Memory B cell (primary cell): ENCODE data around the gene TCP10L.
"Not testable (repeated sequence)": the region's sequence is repeated elsewhere in the genome, so short reads cannot be mapped to it uniquely, and the experiment has no call there.

Source experiments
- ATAC-seq: fragments of 150-1000 bp; cut with Tn5 transposase; 2 replicates; pipeline ENCODE4 v1.10.0; 2021; ENCODE audit warnings: low read depth, mild to moderate bottlenecking, moderate library complexity
- DNase-seq, 2 donors: peaks; one replicate each; pipeline ENCODE4 v3.0.0; 2022; ENCODE audit warnings: low spot score in 2 of 2
- H3K27ac Mint-ChIP-seq: one replicate; pipeline ENCODE4 v1.8.0; 2022; ENCODE audit warnings: mild to moderate bottlenecking, moderate library complexity, mixed read lengths
- H3K27me3 Mint-ChIP-seq: one replicate; pipeline ENCODE4 v1.8.0; 2022; ENCODE audit warnings: mixed read lengths
- H3K36me3 Mint-ChIP-seq: one replicate; pipeline ENCODE4 v1.8.0; 2022; ENCODE audit warnings: mild to moderate bottlenecking, mixed read lengths
- H3K4me1 Mint-ChIP-seq: one replicate; pipeline ENCODE4 v1.8.0; 2022; ENCODE audit warnings: mixed read lengths
- H3K4me3 Mint-ChIP-seq: one replicate; pipeline ENCODE4 v1.8.0; 2022; ENCODE audit warnings: mild to moderate bottlenecking, moderate library complexity, mixed read lengths
- H3K9me3 Mint-ChIP-seq: one replicate; pipeline ENCODE4 v1.8.0; 2022; ENCODE audit warnings: mixed read lengths

TCP10L gene

DNA sequence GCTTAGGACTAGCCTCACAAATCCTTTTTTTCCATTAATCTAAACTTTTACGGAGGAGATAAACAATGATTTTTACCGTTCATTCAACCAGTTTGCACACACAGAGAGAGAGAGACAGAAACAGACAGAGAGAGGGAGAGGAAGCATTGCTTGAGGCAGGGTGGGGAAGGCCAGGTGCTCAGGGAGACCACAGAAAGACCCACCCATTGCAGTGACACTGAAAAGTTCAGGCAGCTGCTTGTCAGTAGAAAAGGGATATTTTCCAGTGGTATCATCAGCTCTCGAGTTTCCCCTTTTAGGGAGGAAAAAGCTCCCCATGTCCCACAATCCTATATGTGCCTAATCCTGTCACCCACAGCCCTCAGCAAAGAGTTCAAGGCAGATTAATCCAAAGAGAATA lies 27.2 kb downstream of the TCP10L start:
- Mint-ChIP-seq H3K27ac (no peak overlapping the region), H3K4me3 (no peak overlapping the region), H3K36me3 (no peaks in the 10 kb centered on the region), H3K4me1 (no peaks in the 10 kb centered on the region), H3K27me3 (peaks cover 3% of the 10 kb centered on the region), H3K9me3 (no peaks in the 10 kb centered on the region)
- no peak for ATAC-seq
- no peak for DNase-seq

GRCh38 chr21:32554832-32555638 lies 30.3 kb downstream of the TCP10L start:
- no peak overlapping the region for H3K4me3 Mint-ChIP-seq
- H3K27ac Mint-ChIP-seq = no peak overlapping the region
- no peaks in the 10 kb centered on the region for H3K9me3 Mint-ChIP-seq
- H3K36me3 Mint-ChIP-seq = no peaks in the 10 kb centered on the region
- no peak for DNase-seq
- H3K27me3 Mint-ChIP-seq = peaks cover 5% of the 10 kb centered on the region
- no peaks in the 10 kb centered on the region for H3K4me1 Mint-ChIP-seq
- ATAC-seq = no peak

DNA sequence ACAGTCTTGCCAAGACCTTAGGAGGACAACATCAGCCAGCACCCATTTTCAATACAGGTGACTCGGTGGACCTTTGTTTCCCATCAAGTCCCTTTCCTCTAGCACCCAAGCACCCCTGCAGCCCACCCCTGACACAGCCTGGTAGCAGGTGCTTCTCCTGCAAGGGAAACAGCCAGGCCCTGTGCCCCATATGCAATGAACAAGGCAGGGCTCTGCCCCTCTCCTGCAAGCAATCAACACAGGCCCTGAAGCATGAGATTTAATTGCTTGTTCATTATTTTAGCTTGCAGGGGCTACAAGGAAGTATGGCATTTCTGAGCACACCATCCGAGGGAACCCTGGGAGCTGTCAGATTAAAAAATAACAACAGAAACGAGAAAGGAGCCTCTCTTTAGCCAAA lies 35.4 kb downstream of the TCP10L start:
- ATAC-seq (no peak), DNase-seq (no peak)
- no peak overlapping the region for H3K4me3 Mint-ChIP-seq
- H3K27ac Mint-ChIP-seq = no peak overlapping the region
- no peaks in the 10 kb centered on the region for H3K36me3 Mint-ChIP-seq
- H3K27me3 Mint-ChIP-seq = peaks cover 12% of the 10 kb centered on the region
- H3K4me1 Mint-ChIP-seq = no peaks in the 10 kb centered on the region
- H3K9me3 Mint-ChIP-seq = no peaks in the 10 kb centered on the region

DNA sequence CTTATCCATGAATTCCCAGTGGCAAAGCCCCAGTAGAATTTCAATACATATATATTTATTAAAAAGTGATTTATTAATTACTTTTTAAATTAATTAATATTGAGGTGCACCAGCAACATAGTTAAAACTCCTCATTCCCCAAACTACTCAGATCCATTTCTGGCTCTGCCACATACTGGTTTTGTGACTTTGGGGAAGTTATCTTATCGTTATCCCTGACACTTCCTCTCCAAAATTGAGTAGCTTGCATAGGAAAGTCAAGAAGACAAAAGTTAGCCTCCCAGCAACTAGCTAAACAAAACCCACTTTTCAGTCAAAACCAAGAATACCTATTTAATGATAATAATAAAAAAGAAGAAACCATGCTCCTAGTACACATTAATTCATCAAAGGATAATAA lies 35.9 kb downstream of the TCP10L start:
- H3K4me3 Mint-ChIP-seq = no peak overlapping the region
- H3K4me1 Mint-ChIP-seq = no peaks in the 10 kb centered on the region
- ATAC-seq = no peak
- H3K36me3 Mint-ChIP-seq = no peaks in the 10 kb centered on the region
- no peaks in the 10 kb centered on the region for H3K9me3 Mint-ChIP-seq
- H3K27ac Mint-ChIP-seq = no peak overlapping the region
- peaks cover 12% of the 10 kb centered on the region for H3K27me3 Mint-ChIP-seq
- no peak for DNase-seq

DNA sequence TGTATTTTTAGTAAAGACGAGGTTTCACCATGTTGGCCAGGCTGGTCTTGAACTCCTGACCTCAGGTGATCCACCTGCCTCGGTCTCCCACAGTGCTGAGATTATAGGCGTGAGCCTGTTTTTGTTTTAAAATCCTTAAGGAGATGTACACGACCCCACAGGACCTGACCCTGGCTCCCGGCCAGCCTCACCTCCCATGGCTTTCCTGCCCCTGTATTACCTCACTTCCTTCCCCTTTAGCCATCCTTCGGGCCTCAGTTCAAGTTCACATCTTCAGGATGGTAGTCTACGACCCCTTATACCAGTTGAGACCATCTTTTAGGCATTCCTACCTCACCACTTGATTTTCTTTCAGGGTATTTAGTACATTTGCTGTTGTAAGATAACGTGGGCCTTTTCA lies 36.3 kb downstream of the TCP10L start:
- Mint-ChIP-seq H3K36me3 (no peaks in the 10 kb centered on the region), H3K27me3 (peaks cover 12% of the 10 kb centered on the region), H3K9me3 (no peaks in the 10 kb centered on the region), H3K4me1 (no peaks in the 10 kb centered on the region), H3K27ac (no peak overlapping the region), H3K4me3 (no peak overlapping the region)
- ATAC-seq (no peak), DNase-seq (no peak)

DNA sequence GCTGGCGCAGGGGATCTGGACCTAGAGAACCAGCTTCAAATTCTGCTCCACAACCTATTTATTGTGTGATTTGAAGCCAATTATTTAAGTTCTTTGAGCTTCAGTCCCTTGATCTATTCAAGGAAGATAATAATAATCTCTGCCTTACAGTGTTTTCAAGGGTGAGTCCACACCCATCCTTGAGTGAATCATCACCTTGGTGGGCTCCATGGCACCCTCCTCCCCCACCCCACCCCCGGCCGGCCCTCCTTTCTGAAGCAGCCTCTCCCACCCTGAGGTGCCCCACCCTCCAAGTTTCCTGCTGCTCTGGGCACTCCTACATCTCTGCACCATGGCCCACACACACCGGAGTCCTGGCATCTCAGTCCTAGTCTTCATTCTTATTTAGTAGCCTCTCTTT lies 38.3 kb downstream of the TCP10L start:
- H3K27ac Mint-ChIP-seq = no peak overlapping the region
- H3K9me3 Mint-ChIP-seq = no peaks in the 10 kb centered on the region
- H3K27me3 Mint-ChIP-seq = peaks cover 12% of the 10 kb centered on the region
- H3K36me3 Mint-ChIP-seq = no peaks in the 10 kb centered on the region
- DNase-seq (no peak), ATAC-seq (no peak)
- H3K4me1 Mint-ChIP-seq = no peaks in the 10 kb centered on the region
- no peak overlapping the region for H3K4me3 Mint-ChIP-seq

DNA sequence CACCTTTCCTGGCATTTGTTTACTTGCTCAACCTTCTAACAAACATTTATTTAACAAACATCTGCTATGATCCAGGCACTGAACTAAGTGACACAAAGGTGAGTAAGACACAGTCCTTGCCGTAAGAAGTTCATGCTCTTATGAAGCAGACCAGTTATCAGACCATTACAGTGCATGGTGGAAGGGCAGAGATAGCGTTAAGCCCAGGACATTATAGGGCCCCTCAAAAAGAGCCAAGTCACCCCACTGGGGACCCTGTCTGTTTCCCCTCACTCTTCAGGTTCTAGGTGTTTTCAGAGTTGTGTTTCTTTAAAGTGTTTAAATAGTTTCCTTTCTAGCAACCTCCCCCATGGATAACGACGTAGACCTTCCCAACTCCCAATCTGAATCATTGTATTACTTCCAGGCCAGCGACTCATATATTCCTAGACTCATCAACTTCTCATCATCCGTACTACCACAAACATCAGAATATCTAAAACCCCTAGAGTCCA lies 39.3 kb downstream of the TCP10L start:
- no peak overlapping the region for H3K27ac Mint-ChIP-seq

GRCh38 chr21:32544697-32545096 lies 40.6 kb downstream of the TCP10L start:
- H3K4me1 Mint-ChIP-seq = no peaks in the 10 kb centered on the region
- peaks cover 10% of the 10 kb centered on the region for H3K27me3 Mint-ChIP-seq
- H3K9me3 Mint-ChIP-seq = no peaks in the 10 kb centered on the region
- DNase-seq (no peak), ATAC-seq (no peak)
- no peak overlapping the region for H3K4me3 Mint-ChIP-seq
- no peak overlapping the region for H3K27ac Mint-ChIP-seq
- no peaks in the 10 kb centered on the region for H3K36me3 Mint-ChIP-seq

More for the DNA sequence above, 39.3 kb downstream of the TCP10L start:
- Mint-ChIP-seq H3K36me3 (no peaks in the 10 kb centered on the region), H3K27me3 (peaks cover 10% of the 10 kb centered on the region), H3K4me3 (no peak overlapping the region), H3K4me1 (no peaks in the 10 kb centered on the region), H3K9me3 (no peaks in the 10 kb centered on the region)
- DNase-seq = no peak
- ATAC-seq = no peak

- Mint-ChIP-seq H3K27me3 (peaks cover 8% of the 10 kb centered on the region), H3K36me3 (no peaks in the 10 kb centered on the region), H3K9me3 (no peaks in the 10 kb centered on the region), H3K4me1 (no peaks in the 10 kb centered on the region), H3K4me3 (no peak overlapping the region), H3K27ac (no peak overlapping the region)
- DNase-seq = no peak
- no peak for ATAC-seq
Observed at GRCh38 chr21:32543975-32544374, 41.3 kb downstream of the TCP10L start.

DNA sequence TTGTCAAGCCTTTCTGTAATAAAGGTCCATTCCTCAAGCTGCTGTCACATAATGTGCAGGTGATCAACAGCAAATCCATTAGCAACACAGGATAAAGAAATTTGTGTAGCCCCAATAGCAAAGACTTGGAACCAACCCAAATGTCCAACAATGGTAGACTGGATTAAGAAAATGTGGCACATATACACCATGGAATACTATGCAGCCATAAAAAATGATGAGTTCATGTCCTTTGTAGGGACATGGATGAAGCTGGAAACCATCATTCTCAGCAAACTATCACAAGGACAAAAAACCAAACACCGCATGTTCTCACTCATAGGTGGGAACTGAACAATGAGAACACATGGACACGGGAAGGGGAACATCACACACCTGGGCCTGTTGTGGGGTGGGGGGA lies 42.3 kb downstream of the TCP10L start:
- H3K4me1 Mint-ChIP-seq, ATAC-seq, DNase-seq, H3K9me3 Mint-ChIP-seq, H3K27ac Mint-ChIP-seq, H3K4me3 Mint-ChIP-seq, H3K36me3 Mint-ChIP-seq: not testable (repeated sequence)
- H3K27me3 Mint-ChIP-seq = peaks cover 11% of the 10 kb centered on the region

DNA sequence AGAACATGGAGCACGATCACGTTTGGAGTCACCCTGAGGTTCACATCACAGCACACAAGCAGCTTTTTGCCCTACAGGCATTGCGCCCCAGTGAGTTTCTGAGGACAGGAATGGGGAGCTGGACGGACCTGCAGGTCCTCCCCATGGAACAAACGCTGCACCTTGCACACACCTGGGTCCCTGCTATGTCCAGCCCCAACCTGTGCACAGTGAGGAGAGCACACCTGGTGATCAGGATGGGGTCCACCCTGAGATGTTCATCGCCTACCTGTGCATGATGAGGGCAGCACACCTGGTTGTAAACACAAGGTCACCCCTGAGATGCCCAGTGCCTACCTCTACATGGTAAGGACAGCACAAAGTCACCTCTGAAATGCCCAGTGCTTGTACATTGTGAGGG lies 45.9 kb downstream of the TCP10L start:
- Mint-ChIP-seq H3K36me3 (peaks cover 2% of the 10 kb centered on the region), H3K27ac (no peak overlapping the region), H3K27me3 (peaks cover 16% of the 10 kb centered on the region), H3K4me3 (no peak overlapping the region), H3K4me1 (peaks cover 2% of the 10 kb centered on the region), H3K9me3 (no peaks in the 10 kb centered on the region)
- DNase-seq (no peak), ATAC-seq (no peak)

DNA sequence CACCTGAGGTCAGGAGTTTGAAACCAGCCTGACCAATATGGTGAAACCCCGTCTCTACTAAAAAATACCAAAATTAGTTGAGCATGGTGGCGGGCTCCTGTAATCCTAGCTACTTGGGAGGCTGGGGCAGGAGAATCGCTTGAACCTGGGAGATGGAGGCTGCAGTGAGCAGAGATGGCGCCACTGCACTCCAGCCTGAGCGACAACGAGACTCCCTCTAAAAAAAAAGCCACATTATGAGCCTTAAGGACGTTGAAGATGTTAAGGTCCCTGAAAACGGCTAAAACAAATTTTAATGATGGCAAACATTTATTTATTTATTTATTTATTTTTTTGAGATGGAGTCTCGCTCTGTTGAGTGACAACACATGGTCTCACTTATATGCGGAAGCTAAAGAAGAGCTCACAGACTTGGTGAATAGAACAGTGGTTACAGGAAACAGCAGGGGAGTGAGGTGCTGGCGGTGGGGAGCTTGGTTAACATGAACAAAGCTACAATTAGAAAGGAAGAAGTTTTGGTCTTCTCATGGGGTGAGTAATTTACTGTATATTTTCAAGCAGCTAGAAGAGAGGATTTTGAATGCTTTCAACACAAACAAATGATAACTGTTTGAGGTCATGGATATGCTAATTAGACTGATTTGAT lies 47.1 kb downstream of the TCP10L start:
- Mint-ChIP-seq H3K27ac (no peak overlapping the region), H3K27me3 (peaks cover 17% of the 10 kb centered on the region), H3K36me3 (peaks cover 2% of the 10 kb centered on the region), H3K9me3 (peaks cover under 1% of the 10 kb centered on the region), H3K4me1 (peaks cover 2% of the 10 kb centered on the region), H3K4me3 (no peak overlapping the region)
- DNase-seq (no peak), ATAC-seq (no peak)

DNA sequence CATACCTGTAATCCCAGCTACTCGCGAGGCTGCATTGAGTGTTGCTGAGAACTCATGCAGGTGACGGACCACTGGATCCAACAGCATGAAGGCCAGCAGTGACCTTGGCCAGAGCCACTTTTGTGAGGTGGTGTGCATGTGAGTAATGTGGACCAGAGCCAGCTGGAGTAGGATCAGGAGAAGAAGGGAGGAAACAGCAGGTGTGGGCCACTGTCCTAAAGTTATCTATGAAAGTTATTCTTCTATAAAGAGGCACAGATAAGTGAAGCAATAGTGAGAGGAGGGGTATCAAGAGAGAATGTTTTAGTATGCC lies 47.8 kb downstream of the TCP10L start:
- H3K36me3 Mint-ChIP-seq = peaks cover 2% of the 10 kb centered on the region
- peaks cover 2% of the 10 kb centered on the region for H3K4me1 Mint-ChIP-seq
- no peak overlapping the region for H3K4me3 Mint-ChIP-seq
- no peak overlapping the region for H3K27ac Mint-ChIP-seq
- DNase-seq = no peak
- no peak for ATAC-seq
- H3K27me3 Mint-ChIP-seq = peaks cover 21% of the 10 kb centered on the region
- peaks cover 4% of the 10 kb centered on the region for H3K9me3 Mint-ChIP-seq

DNA sequence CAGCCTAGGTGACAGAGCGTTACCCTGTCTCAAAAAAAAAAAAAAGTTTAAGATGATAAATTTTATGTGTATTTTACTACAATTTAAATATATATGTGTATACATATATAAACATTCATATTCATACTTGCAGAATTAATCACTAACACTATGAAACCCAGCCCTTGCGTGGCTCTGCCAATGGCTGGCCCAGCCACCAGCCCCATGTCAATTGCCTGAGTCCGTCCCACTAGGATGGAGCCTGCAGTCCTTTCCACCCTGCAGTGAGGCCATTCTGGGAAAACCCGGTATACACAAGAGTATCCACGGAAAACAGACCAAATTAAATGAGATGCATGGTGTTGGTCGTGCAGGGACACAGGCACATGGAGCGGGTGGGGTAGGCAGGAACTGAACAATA lies 49.7 kb downstream of the TCP10L start:
- Mint-ChIP-seq H3K9me3 (peaks cover 5% of the 10 kb centered on the region), H3K36me3 (peaks cover 3% of the 10 kb centered on the region), H3K27ac (no peak overlapping the region), H3K4me1 (peaks cover 2% of the 10 kb centered on the region), H3K4me3 (no peak overlapping the region), H3K27me3 (peaks cover 21% of the 10 kb centered on the region)
- ATAC-seq (no peak), DNase-seq (no peak)

GRCh38 chr21:32534113-32534512 lies 51.2 kb downstream of the TCP10L start:
- Mint-ChIP-seq H3K27ac (no peak overlapping the region), H3K4me1 (peaks cover 2% of the 10 kb centered on the region), H3K9me3 (peaks cover 5% of the 10 kb centered on the region), H3K27me3 (peaks cover 21% of the 10 kb centered on the region), H3K4me3 (no peak overlapping the region), H3K36me3 (peaks cover 3% of the 10 kb centered on the region)
- ATAC-seq = no peak
- no peak for DNase-seq
